Fibroblast of lung (primary cell): ENCODE measurements around the gene MBOAT2. TPM values are rescaled to one million over a fixed set of nuclear protein-coding genes. Genes with fewer than 3 reads are reported as not detected.

ENCODE experiments used
- DNase-seq, 2 donors: peaks; one replicate each; pipeline versions ENCODE4 v3.0.0 to v3.0.0-alpha.2; 2010; ENCODE audit warnings: low read depth in 2 of 2
- H2AFZ ChIP-seq: 2 replicates; pipeline ENCODE4 v1.5.1; 2012; ENCODE audit warnings: low read length, control low read depth, inconsistent platforms
- H3K27ac ChIP-seq: 2 replicates; pipeline ENCODE4 v1.5.1; 2011; ENCODE audit warnings: low read length, control low read depth; ENCODE audit not compliant: insufficient read depth
- H3K27me3 ChIP-seq: 2 replicates; pipeline ENCODE4 v1.5.1; 2011; ENCODE audit warnings: mild to moderate bottlenecking, low read length; ENCODE audit not compliant: control insufficient read depth, insufficient read depth
- H3K36me3 ChIP-seq: 2 replicates; pipeline ENCODE4 v1.5.1; 2011; ENCODE audit warnings: low read length; ENCODE audit not compliant: control insufficient read depth, insufficient read depth
- H3K4me1 ChIP-seq: 2 replicates; pipeline ENCODE4 v1.5.1; 2011; ENCODE audit warnings: low read length; ENCODE audit not compliant: control insufficient read depth, insufficient read depth; ENCODE audit errors: extremely low read depth
- H3K4me2 ChIP-seq: 2 replicates; pipeline ENCODE4 v1.5.1; 2011; ENCODE audit warnings: low read length, control low read depth; ENCODE audit not compliant: insufficient read depth; ENCODE audit errors: extremely low read depth
- H3K4me3 ChIP-seq, 4 experiments: fragments of 200-600 bp in 1 of 4; sonication (generic) in 1 of 4; replicated peaks in 1 of 4; 2 replicates each; pipeline ENCODE4 v1.5.1; 2011 to 2016; ENCODE audit warnings: low read length in 4 of 4, low read depth in 3 of 4, mild to moderate bottlenecking in 3 of 4, control low read depth in 2 of 4, inconsistent platforms in 1 of 4, mixed read lengths in 1 of 4; ENCODE audit not compliant: insufficient read depth in 1 of 4; ENCODE audit errors: control extremely low read depth in 1 of 4
- H3K79me2 ChIP-seq: 2 replicates; pipeline ENCODE4 v1.5.1; 2012; ENCODE audit warnings: mild to moderate bottlenecking, low read length, inconsistent platforms; ENCODE audit not compliant: control insufficient read depth, insufficient read depth
- H3K9ac ChIP-seq: 2 replicates; pipeline ENCODE4 v1.5.1; 2011; ENCODE audit warnings: mild to moderate bottlenecking, low read length, control low read depth; ENCODE audit not compliant: insufficient read depth
- H3K9me3 ChIP-seq: 2 replicates; pipeline ENCODE4 v1.5.1; 2012; ENCODE audit warnings: low read depth, low read length; ENCODE audit not compliant: control insufficient read depth, insufficient read depth
- H4K20me1 ChIP-seq: 2 replicates; pipeline ENCODE4 v1.5.1; 2011; ENCODE audit warnings: low read length; ENCODE audit not compliant: control insufficient read depth, insufficient read depth; ENCODE audit errors: extremely low read depth
- EZH2 ChIP-seq: IDR thresholded peaks from 2 replicates; pipeline ENCODE4 v1.5.1; 2012; ENCODE audit warnings: low read length, control low read depth, mild to moderate bottlenecking; ENCODE audit errors: missing control alignments
- polyA plus RNA-seq, 2 donors: library from polyadenylated mRNA; depleted of rRNA in 1 of 2; stranded (reverse) in 1 of 2; unstranded in 1 of 2; fragments of >200 nt; gene quantifications; 2 replicates each; pipeline ENCODE4 v1.2.1, GENCODE V29; 2011 to 2012; ENCODE audit warnings: missing spikeins in 1 of 2
- total RNA-seq: library from RNA; depleted of rRNA; stranded (reverse); fragments of >200 nt; gene quantifications from 2 replicates; pipeline ENCODE4 v1.2.1, GENCODE V29; 2014
- TF ChIP-seq, protein P1 (sequence below), 2 donors: IDR thresholded peaks in 1 of 2; conservative IDR thresholded peaks in 1 of 2; 1 replicate in 1 of 2; 2 replicates in 1 of 2; pipeline ENCODE4 v1.5.1; 2011 to 2012; ENCODE audit warnings: low read length in 2 of 2, control low read depth in 1 of 2, inconsistent platforms in 1 of 2, low read depth in 1 of 2, mild to moderate bottlenecking in 1 of 2

MBOAT2 gene
- total and polyA plus RNA-seq, 2 donors (not counting 1 experiment from before 2014, with no cell fraction given): 46.4 to 68.3 TPM

DNA sequence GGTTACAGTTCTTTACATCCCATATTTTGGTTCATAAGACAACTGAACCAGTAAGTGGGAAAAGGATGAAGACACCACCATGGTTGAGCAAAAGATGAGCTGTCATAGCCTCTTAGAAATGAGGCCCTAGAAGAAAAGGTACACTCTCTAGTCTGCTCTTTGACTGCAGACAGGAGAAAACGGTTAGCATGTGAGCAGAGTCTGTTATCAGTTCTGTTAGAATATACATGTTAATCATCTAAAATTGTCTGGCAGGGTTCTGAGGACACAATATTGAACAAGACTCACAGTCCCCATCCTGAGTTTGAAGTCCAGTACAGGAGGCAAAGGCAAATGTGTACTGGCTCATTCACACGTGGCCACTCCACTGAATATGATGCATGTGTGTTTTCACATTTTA, 78.1 kb downstream of the MBOAT2 start:
- Histone ChIP-seq H3K36me3 (no peaks in the 10 kb centered on the region), H4K20me1 (no peaks in the 10 kb centered on the region), H3K27ac (no peak overlapping the region), H3K4me2 (no peak overlapping the region), H3K9me3 (no peaks in the 10 kb centered on the region), H3K27me3 (no peaks in the 10 kb centered on the region), H3K4me1 (peaks cover 2% of the 10 kb centered on the region), H3K4me3 (no peak overlapping the region), H2AFZ (no peak overlapping the region), H3K9ac (no peak overlapping the region), H3K79me2 (no peaks in the 10 kb centered on the region)
- no peak for TF ChIP-seq EZH2
- TF ChIP-seq, protein P1, sequence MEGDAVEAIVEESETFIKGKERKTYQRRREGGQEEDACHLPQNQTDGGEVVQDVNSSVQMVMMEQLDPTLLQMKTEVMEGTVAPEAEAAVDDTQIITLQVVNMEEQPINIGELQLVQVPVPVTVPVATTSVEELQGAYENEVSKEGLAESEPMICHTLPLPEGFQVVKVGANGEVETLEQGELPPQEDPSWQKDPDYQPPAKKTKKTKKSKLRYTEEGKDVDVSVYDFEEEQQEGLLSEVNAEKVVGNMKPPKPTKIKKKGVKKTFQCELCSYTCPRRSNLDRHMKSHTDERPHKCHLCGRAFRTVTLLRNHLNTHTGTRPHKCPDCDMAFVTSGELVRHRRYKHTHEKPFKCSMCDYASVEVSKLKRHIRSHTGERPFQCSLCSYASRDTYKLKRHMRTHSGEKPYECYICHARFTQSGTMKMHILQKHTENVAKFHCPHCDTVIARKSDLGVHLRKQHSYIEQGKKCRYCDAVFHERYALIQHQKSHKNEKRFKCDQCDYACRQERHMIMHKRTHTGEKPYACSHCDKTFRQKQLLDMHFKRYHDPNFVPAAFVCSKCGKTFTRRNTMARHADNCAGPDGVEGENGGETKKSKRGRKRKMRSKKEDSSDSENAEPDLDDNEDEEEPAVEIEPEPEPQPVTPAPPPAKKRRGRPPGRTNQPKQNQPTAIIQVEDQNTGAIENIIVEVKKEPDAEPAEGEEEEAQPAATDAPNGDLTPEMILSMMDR (conservative IDR thresholded peaks at IDR 0.05 in 1 of 2, IDR thresholded peaks at IDR 0.05 in 1 of 2; ENCODE audit: low read depth in 1 of 2, low read length in 2 of 2): no peak
- no peak for DNase-seq

DNA sequence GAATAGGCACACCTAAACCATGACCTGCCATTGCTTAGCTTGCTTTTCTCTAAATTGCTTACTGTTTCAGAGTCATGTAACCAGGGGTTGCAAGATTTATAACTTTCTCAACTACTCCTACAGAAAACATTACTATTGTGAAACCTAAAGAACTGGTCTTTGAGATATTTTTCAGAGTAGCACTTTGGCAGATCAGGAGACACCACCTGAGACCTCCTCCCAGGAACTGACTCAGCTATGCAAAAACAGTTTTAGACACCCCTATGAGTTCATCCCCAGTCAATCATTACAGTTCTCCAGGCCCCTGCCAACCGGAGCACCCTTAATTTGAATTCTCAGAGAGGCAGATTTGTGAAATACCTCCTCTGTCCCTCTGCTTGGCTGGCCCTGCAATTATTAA, 80.3 kb downstream of the MBOAT2 start:
- no peak for DNase-seq

DNA sequence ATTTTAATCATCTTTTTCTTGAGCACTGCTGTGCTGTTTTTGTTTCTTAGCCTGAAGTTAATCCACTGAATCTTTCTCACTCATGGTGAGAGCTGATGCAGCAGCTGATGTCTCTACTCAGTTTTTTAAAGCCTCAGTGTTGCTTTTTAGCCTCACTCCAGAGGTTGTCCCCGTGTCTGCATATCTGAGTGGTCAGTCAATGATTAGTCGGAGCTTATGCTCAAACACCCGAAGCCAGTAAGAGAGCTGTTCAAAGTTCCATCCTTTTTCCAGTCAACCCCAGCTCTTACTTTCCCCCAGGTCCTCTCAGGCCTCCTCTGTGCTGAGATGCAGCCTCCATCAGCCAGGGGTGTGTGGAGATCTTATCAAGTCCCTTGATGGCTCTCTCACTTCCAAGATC, 81.1 kb downstream of the MBOAT2 start:
- peaks cover 2% of the 10 kb centered on the region for H3K4me1 ChIP-seq
- H2AFZ ChIP-seq: no peak overlapping the region
- DNase-seq: peak in 1 of 2 donors; percentile 6
- H3K27me3 ChIP-seq: no peaks in the 10 kb centered on the region
- H3K36me3 ChIP-seq: no peaks in the 10 kb centered on the region
- H3K9me3 ChIP-seq: no peaks in the 10 kb centered on the region
- TF ChIP-seq EZH2: no peak
- TF ChIP-seq, protein P1 (conservative IDR thresholded peaks at IDR 0.05 in 1 of 2, IDR thresholded peaks at IDR 0.05 in 1 of 2; ENCODE audit: low read depth in 1 of 2, low read length in 2 of 2): no peak
- H3K9ac ChIP-seq: no peak overlapping the region
- no peak overlapping the region for H3K4me3 ChIP-seq
- H3K27ac ChIP-seq: no peak overlapping the region
- H4K20me1 ChIP-seq: no peaks in the 10 kb centered on the region
- H3K4me2 ChIP-seq: no peak overlapping the region
- no peaks in the 10 kb centered on the region for H3K79me2 ChIP-seq

More for the DNA sequence above, 80.3 kb downstream of the MBOAT2 start:
- Histone ChIP-seq H3K9me3 (no peaks in the 10 kb centered on the region), H3K27ac (no peak overlapping the region), H3K9ac (no peak overlapping the region), H2AFZ (no peak overlapping the region), H3K36me3 (no peaks in the 10 kb centered on the region), H3K4me3 (no peak overlapping the region), H4K20me1 (no peaks in the 10 kb centered on the region), H3K27me3 (no peaks in the 10 kb centered on the region), H3K79me2 (no peaks in the 10 kb centered on the region), H3K4me1 (peaks cover 2% of the 10 kb centered on the region), H3K4me2 (no peak overlapping the region)
- no peak for TF ChIP-seq EZH2
- TF ChIP-seq, protein P1 (conservative IDR thresholded peaks at IDR 0.05 in 1 of 2, IDR thresholded peaks at IDR 0.05 in 1 of 2; ENCODE audit: low read depth in 1 of 2, low read length in 2 of 2): no peak
